GM18909 (cell line): ENCODE data around the gene SLC31A2.
"Not testable (repeated sequence)": the region's sequence is repeated elsewhere in the genome, so short reads cannot be mapped to it uniquely, and the experiment has no call there.

Source experiments
- ATAC-seq: cut with Tn5 transposase; IDR thresholded peaks from one replicate; pipeline ENCODE4 v1.9.1; 2021; ENCODE audit warnings: mild to moderate bottlenecking; ENCODE audit not compliant: unreplicated experiment, poor library complexity

The SLC31A2 gene, protein sequence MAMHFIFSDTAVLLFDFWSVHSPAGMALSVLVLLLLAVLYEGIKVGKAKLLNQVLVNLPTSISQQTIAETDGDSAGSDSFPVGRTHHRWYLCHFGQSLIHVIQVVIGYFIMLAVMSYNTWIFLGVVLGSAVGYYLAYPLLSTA

DNA sequence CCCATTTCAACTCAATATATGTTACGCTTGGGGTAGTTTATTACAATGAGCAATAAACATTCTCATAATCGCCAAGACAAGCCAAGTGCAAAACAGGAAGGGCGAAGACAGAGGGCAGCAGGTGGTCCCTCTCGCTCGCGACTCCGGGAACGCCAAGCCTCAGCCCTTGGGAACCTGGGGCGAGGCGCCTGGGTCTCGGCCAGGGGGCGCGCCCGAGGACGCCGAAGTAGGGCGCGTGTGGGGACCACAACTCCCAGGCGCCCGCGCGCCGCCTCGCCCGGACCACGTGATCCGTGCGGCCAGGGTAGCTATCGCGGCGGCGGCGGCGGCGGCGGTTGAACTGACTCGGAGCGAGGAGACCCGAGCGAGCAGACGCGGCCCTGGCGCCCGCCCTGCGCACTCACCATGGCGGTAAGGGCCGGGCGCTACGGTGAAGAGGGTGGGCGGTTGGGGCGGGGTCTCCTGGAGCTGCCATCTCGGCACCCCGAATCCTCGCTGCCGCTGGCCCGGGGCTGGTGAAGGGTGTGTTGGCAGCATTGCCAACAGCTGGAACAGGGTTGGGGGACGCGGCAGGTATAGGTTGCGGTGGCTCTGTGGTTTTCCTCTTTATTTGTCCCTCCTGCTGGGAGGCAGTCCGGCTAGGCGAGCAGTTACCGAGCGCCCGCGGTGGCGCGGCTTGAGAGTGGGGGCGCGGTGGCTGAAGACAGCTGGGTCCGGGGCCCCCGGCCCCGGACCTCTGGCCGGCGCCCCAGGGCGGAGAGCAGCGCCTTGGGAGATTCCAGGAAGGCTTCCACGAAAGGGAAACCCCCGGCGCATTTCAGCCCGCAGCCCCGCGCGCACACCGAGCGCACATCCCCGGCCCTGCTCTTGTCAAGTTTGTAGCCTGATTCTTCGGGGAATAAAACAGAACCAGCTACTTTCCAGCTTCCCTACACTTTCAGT, at the start of gene SLC31A2:
SLC31A2 (plus strand) TSS at position 338 of the 942 bp plus-strand sequence; CDS start at position 406, 68 bp downstream.
- ATAC-seq: peak; percentile 95

DNA sequence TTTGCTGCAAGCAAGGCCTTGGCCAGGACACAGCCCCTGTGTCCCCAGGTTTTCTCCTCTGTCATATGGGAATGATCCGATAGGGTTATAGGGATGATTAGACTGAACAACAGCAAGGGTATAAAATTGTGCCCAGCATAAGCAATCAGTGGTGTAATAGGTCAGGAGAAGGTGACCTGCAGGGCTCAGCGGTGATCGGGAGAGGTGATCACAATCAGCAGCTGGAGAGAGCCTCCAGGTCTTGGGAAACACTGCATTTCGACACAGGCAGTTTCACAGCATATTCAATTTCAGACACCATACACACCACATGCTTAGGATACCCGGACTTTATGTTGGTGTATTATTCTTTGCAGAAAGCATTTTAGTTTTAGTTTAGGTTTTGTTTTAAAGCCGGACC, 45.5 kb upstream of the SLC31A2 start:
- not testable (repeated sequence) for ATAC-seq

DNA sequence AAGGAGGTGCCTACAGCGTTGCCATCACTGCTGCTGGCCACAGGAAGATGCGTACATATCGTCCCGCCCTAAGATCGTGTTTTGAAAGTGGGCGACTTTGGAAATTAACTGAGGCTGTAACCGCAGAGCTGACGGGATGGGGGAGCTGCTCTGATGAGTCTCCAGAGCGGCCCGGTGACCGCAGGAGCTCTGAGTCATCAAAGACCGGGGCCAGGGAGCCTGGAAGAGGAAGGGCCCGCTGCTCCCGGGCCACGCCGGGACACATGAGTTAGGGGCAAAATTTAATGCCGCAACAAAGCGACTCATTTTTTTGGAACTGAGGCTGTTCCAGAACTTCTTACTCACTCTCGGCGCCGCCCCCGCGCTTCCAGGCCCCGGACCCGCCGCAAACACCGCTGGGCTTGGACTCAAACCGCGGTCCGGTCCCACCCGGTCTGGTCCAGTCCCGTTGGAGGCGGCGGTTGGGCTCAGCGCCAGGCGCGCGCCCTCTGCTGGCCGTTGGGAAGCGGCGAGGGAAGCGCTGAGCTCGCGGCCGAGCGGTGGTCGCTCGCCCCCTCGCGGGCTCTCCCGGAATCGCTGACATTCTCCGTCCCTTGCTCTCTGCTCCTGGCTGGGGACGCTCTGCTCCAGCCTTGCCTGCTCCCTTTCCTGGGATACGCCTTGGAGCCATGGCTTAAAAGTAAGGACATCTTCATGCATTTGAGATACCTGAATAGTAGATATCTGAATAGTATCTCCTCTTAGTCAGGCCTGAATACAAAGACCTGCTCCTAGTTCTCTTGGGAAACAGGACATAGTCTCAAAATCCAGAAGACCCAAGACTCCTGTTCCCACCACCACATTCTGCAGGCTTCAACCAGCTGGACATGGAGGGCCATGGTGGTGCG, 39.5 kb upstream of the SLC31A2 start:
- ATAC-seq: peak; percentile 73

DNA sequence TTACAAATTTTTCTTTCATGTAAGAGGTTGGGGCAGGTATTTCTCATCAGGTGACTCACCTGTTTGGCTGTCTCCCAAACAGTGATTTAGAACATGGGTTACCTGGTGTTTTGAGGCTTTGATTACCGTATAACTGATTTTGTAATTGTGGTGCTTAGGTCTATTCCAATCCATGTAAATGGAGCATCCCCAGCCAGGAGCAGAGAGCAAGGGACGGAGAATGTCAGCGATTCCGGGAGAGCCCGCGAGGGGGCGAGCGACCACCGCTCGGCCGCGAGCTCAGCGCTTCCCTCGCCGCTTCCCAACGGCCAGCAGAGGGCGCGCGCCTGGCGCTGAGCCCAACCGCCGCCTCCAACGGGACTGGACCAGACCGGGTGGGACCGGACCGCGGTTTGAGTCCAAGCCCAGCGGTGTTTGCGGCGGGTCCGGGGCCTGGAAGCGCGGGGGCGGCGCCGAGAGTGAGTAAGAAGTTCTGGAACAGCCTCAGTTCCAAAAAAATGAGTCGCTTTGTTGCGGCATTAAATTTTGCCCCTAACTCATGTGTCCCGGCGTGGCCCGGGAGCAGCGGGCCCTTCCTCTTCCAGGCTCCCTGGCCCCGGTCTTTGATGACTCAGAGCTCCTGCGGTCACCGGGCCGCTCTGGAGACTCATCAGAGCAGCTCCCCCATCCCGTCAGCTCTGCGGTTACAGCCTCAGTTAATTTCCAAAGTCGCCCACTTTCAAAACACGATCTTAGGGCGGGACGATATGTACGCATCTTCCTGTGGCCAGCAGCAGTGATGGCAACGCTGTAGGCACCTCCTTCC, 37.9 kb upstream of the SLC31A2 start:
- peak; percentile 75 for ATAC-seq

DNA sequence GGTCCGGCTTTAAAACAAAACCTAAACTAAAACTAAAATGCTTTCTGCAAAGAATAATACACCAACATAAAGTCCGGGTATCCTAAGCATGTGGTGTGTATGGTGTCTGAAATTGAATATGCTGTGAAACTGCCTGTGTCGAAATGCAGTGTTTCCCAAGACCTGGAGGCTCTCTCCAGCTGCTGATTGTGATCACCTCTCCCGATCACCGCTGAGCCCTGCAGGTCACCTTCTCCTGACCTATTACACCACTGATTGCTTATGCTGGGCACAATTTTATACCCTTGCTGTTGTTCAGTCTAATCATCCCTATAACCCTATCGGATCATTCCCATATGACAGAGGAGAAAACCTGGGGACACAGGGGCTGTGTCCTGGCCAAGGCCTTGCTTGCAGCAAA, 32.0 kb upstream of the SLC31A2 start:
- not testable (repeated sequence) for ATAC-seq

DNA sequence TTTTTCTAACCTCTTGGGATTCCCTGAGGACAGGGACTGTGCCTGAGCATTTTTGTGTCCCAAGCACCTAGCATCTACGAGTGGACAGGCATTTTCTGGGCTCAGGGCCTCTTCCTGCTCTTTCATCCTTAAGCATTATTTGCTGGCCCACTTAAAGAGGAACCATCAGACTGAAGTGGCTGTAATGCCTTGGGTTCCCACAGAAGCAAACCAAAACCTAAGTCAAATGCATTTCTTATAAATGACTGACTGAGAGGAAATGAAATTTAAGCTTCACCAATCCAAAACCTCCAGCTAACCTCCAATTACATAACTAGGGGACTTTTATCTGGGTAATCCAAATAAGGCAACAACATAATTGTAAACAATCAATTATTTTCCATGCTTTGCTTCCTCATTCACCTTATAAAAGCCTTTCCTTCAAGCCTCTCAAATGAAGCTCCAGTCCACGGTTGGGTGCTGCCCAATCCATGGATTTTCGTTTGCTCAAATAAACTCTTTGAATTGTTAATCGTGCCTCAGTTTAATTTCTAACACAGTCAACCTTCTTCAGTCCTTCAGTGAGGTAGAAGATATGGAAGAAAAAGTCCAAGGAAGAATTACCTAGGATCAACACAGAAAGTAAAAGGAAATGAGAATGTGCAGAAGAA, 25.3 kb upstream of the SLC31A2 start:
- ATAC-seq: no peak

DNA sequence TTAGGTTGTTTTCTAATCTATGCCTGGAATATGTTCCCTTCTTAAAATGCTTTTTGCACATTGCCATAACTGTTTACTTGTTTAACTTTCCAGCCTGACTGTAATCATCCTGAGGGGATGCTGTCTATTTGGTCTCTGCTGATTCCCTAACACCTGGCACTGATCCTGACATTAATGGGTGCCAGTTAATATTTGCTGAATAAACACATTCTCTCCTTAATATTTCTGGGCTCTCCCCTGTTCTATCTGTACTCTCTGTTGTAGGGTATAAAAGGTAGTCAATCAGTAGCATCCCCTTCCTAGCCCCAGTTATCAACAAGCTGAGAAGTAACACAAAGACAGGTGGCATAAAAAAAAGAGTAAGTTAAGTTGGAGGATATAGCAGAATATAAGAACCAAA, 21.3 kb upstream of the SLC31A2 start:
- ATAC-seq: no peak

DNA sequence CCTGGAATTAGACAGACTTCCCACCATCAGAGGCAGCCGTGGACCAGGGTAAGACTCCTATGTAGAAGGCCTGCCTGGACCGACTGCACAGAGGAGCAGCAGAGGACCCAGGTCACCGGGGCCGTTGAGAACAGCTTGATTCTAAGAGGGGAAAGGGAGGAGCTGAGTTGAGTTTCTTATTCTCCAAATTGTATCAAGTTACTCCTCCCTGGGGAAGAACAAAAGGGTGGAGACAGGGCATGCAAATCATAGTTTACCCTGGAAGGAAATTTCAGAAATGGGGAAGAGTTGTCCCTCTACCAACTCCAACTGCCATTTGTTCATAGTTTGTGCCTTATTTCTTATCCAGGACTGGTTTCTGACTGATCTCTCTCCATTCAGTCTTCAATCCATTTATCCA, 20.9 kb upstream of the SLC31A2 start:
- ATAC-seq: no peak

DNA sequence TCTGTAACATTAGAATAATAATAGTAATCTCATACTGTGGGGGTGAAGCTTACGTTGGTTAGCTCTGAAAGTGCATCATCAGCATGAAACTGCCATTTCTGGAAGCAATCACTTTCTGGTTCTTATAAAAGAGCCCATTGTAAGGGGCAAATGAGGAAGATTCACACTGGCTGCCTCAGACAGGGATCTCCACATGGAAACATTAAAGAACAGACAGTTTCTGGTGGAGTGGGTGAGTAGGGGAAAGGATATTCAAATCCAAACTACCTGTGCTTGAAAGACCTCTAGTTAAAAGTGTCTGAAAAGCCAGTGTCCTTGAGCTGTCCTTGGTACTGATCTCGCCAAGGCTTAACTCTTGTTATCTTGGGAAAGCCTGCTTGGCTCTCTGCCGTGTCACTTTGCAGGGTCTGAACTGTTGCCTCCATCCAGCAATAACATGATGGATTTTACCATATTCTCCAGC, 19.1 kb upstream of the SLC31A2 start:
- ATAC-seq: no peak

DNA sequence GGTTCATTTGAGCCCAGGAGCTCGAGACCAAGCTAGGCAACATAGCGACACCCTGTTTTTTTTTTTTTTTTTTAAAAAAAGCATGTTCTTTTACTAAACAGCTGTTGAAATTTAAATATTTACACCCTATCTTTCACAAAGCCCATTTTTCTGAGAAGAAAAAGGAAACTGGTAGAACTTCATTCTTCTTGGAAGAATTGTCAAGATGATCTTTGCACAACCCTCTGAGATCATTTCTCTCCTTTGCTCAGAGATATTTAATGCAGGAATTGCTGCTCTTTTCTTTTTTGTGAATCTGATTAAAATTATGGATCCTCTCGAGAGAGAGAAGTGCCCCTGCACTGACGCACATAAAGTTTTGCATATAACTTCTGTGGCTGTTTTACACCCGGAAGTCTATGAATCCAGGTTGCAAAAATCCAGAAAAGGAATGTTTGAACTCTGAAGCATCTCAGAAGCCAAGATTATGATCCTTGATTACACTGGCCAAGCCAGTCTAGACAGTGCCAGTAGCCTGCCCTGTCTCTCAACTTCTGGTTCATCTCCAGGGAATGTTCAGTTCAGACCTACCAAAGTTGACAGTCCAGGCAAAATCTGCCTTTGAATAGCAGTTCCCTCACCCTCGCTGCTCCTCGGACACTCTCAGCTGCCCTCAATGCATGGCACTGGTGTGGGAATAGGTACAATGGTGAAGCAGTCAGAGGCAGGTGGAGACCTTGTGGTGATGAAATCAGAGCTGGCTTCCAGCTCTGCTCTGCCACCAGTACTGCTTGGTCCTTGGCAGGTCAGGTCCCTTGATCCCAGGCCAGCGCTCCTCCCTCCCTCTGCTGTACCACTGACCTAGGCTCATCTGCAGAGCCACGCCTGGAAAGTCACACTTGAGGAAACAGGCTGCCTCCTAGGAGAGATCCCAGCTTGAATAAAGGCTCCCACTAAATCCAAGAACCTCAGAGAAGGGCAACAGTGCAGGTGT, 13.3 kb upstream of the SLC31A2 start:
- no peak for ATAC-seq

DNA sequence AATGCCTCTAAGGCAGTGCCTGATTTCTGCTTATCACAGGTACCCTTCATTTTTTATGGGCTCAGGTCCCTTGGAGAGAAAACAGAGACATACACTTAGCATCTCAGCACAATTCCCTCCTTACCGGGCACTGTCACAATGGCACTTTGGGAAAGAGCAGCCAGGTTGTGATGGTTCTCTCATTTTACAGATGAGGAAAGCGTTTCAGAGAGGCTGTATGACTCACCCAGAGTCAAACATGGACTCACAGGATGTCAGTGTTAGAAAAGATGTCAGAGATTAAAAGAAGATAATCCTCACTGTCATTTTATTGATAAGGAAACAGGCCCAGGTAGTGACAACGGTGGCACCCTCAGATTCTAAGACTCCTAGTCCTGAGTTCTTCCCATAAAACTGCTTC, 12.0 kb upstream of the SLC31A2 start:
- no peak for ATAC-seq

DNA sequence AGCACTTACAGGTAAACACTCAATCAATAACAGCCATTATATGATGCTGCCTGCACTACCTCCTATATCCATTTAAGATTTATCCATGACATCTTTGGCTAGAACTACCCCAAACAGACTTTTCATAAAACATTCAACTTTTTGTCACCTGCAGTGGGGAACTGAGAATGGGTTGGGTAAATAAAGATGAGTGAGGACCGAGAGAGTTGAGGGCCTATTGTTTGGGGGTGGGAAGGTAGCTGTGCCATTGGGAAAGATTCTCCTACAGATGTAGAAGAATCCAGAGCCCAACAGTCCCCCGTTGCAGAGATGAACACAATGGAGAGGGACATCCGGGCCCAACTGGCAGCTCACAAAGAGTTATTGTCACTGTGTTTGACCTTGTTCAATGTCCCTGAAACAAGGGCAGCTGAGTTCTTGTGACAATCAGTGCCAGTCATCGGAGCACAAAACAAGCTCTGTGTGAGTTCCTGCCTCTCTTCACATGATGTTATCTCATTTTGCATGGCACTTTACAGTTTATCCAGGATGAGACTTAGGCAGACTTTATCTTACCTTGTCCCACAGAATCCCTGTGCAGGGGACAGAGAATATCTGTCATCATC, 11.5 kb upstream of the SLC31A2 start:
- no peak for ATAC-seq

DNA sequence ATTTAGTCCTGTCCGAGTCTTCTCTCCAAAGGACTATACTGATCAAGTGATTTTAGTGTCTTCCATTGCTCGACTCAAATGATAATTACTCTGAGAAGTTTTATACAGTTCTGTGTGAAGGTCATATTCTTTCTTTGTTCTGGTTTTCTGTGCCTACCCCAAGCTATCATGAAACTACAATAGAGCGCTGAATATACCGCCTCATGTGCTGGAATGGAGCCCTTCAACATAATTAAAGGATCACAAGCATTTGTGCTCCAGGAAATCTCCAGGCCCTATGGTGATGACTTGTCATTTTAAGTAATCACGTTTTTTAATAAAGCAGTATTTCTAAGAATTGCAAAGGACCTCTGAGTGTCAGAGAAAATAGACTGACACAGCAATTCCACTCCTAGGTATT, 10.9 kb upstream of the SLC31A2 start:
- ATAC-seq: no peak

DNA sequence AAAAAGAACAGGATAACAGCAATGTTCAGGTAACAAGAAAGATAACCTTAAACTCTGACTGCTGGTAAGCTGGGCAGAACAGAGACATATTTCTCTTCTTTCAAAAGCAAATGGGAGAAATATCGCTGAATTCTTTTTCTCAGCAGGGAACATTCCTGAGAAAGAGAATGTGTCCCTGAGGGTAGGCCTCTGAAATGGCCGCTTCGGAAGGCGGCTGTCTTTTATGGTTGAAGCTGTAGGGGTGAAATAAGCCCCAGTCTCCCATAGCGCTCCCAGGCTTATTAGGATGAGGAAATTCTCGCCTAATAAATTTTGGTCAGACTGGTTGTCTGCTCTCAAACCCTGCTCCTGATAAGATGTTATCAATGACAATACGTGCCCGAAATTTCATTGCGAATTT, 9.9 kb upstream of the SLC31A2 start:
- not testable (repeated sequence) for ATAC-seq

DNA sequence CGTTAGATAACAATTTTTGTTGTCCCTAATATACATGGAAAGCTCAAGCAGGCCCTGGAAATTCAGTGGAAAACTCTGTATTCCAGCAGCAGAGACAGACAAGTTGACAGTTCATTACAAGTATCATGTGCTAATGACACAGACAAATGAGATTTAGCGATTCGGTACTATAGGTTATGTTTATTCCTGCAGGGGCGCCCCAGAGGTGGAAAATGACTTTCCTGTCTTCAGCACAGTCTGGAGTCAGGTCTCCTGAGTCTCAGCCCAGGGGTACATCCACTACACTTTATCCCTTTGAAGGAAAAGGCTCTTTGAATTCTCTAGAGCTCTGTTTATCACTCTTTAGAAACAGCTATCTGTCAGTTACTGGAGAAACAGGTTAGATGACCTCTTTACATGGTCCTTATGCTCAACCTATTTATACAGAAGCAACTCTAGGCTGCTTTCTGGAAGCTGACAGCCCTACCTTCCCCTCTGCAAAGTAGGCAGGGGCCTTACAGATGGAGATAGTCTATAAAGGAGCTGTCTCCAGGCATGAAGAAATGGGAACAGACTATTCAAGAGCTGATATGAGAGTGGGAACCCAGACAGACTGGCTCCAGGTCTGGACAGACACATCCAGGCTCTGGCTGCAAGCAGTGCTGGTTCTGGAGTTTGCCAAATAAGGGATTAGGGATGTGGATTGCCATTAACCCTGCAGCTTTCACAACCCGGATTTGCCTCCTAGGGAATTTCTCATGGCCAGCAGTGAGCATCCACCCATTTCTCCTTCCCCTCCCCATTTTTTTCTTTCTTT, 7.2 kb upstream of the SLC31A2 start:
- ATAC-seq: no peak

DNA sequence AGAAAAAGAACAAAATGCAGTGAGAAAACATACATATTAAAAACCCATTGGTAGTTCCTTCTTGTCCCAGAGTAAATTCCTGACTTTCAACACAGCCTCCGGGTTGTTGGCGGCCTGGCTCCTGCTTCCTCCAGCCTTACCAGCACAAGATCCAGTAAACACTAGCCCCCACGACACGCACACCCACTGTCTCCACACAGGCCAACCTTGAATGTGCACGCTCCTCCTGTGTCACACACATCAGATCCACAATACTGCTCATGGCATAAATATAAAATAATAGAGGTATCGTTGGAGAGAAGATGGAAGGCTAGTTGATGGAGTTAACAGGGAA, 2.5 kb upstream of the SLC31A2 start:
- no peak for ATAC-seq

DNA sequence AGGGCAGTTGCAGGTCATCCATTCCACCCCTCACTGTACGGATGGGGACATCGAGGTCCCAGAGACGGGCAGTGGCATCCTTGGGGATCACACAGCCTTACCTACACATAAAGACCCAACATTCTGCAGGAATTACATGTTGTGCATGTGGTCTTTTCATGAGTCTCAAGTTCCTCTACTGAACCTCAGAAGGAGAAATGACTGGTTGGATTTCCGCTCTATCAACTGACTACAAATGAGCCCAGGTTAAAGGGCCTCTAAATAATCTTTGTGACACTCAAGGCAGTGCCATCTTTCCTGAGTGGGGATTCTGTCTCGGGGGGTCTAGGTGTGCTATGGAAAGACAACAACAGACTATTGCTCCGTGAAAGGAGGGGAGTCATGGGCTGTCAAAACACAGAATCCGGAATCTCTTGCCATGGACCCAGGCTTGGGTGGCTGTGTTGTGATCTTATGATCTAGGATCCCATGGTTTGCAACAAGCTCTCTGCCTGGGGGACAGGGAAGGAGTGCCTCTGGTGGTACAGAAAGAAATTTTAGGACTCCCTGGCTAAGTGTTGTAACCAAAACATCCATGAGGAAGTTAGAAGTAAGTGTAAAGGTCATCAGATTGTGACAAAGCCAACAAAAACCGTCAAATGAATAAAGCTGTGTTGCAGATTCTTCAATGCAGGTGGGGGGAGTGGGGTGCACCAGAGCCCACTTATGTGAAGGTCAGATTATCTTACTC, 1.9 kb upstream of the SLC31A2 start:
- ATAC-seq: no peak
